Small intestine (tissue), 7 donors: ENCODE data around the gene PRG2. TPM values are rescaled to one million over a fixed set of nuclear protein-coding genes. Genes with fewer than 3 reads are reported as not detected.
"Not testable (repeated sequence)": the region's sequence is repeated elsewhere in the genome, so short reads cannot be mapped to it uniquely, and the experiment has no call there.

Experiments
- DNase-seq, 2 donors: peaks; one replicate each; pipeline versions ENCODE4 v3.0.0 to v3.0.0-alpha.2; 2013
- FAIRE-seq: peaks from 2 replicates; lab custom pipeline; 2012; peaks lifted over from hg19 to GRCh38; lab: Jason Lieb, UNC
- H3K27ac ChIP-seq, 3 donors: one replicate each; pipeline ENCODE4 v1.5.1; 2013; ENCODE audit warnings: low read length in 2 of 3, mild to moderate bottlenecking in 2 of 3, control low read depth in 1 of 3, inconsistent platforms in 1 of 3, low read depth in 1 of 3, moderate library complexity in 1 of 3
- H3K27me3 ChIP-seq, 3 donors: one replicate each; pipeline ENCODE4 v1.6.1; 2013; ENCODE audit warnings: low read length in 3 of 3, inconsistent platforms in 1 of 3; ENCODE audit not compliant: control insufficient read depth in 3 of 3, insufficient read depth in 3 of 3
- H3K36me3 ChIP-seq, 3 donors: one replicate each; pipeline ENCODE4 v1.6.1; 2013; ENCODE audit warnings: low read length in 3 of 3, inconsistent platforms in 1 of 3, low read depth in 1 of 3, mild to moderate bottlenecking in 1 of 3, moderate library complexity in 1 of 3; ENCODE audit not compliant: control insufficient read depth in 3 of 3, insufficient read depth in 2 of 3
- H3K4me1 ChIP-seq, 3 donors: one replicate each; pipeline ENCODE4 v1.6.1; 2013; ENCODE audit warnings: low read length in 2 of 3, inconsistent platforms in 1 of 3, low read depth in 1 of 3, mild to moderate bottlenecking in 1 of 3, moderate library complexity in 1 of 3; ENCODE audit not compliant: control insufficient read depth in 3 of 3, insufficient read depth in 2 of 3
- H3K4me3 ChIP-seq, 3 donors: one replicate each; pipeline ENCODE4 v1.5.1; 2013; ENCODE audit warnings: low read length in 3 of 3, control low read depth in 1 of 3, inconsistent platforms in 1 of 3, low read depth in 1 of 3, mild to moderate bottlenecking in 1 of 3, moderate library complexity in 1 of 3
- H3K9me3 ChIP-seq, 2 donors: one replicate each; pipeline ENCODE4 v1.6.1; 2013; ENCODE audit warnings: low read depth in 1 of 2, low read length in 1 of 2; ENCODE audit not compliant: control insufficient read depth in 2 of 2, insufficient read depth in 1 of 2
- WGBS, 3 donors: extraction: QIAGEN DNeasy Blood & Tissue Kit; methylation state at CpG; one replicate each; pipeline ENCODE4 v1.1.7; 2013; 5-methylcytosine and 5-hydroxymethylcytosine counted together
- polyA plus RNA-seq, 4 donors: library from polyadenylated mRNA; stranded (reverse) in 3 of 4; unstranded in 1 of 4; fragments of 200-250 nt in 3 of 4; fragments of 120-200 nt in 1 of 4; gene quantifications; one replicate each; pipeline versions ENCODE4 v1.2.1 to v1.2.3, GENCODE V29; 2013
- donor health status: healthy with polysubstance abuse.
- donor health status: control.
- donor health status: control.
- donor health status: Bipolar disorder and iron deficiency.
- donor health status: healthy.

The PRG2 gene
- polyA plus RNA-seq, 4 donors, result 0.15 to 0.31 TPM; not detected in 2

- WGBS, 3 donors, result 69 to 77% (median 76%) methylated on average over 3 of the region's 3 CpGs
- FAIRE-seq (no peak), DNase-seq (no peak)
- H3K27me3 ChIP-seq, result no peaks in the 10 kb centered on the region
- H3K27ac ChIP-seq, result no peak overlapping the region
- no peaks in the 10 kb centered on the region for H3K9me3 ChIP-seq
- H3K4me1 ChIP-seq, result no peaks in the 10 kb centered on the region
- no peak overlapping the region for H3K4me3 ChIP-seq
- no peaks in the 10 kb centered on the region for H3K36me3 ChIP-seq
These were observed 28.5 kb downstream of the PRG2 start for GRCh38 chr11:57361926-57362325.

GRCh38 chr11:57361420-57361819 is 29.0 kb downstream of the PRG2 start:
- not testable (repeated sequence) for H3K27ac ChIP-seq, H3K9me3 ChIP-seq, H3K4me3 ChIP-seq, H3K36me3 ChIP-seq, H3K27me3 ChIP-seq, DNase-seq, H3K4me1 ChIP-seq, FAIRE-seq

GRCh38 chr11:57360991-57361390 is 29.5 kb downstream of the PRG2 start:
- H3K36me3 ChIP-seq, result no peaks in the 10 kb centered on the region
- no peaks in the 10 kb centered on the region for H3K9me3 ChIP-seq
- no peak for FAIRE-seq
- no peak overlapping the region for H3K27ac ChIP-seq
- no peaks in the 10 kb centered on the region for H3K4me1 ChIP-seq
- DNase-seq, result no peak
- H3K27me3 ChIP-seq, result no peaks in the 10 kb centered on the region
- WGBS, 3 donors, result 93 to 94% (median 93%) methylated on average over 8 of the region's 8 CpGs
- H3K4me3 ChIP-seq, result no peak overlapping the region

- H3K4me1 ChIP-seq, result no peaks in the 10 kb centered on the region
- DNase-seq, result no peak
- FAIRE-seq, result no peak
- no peaks in the 10 kb centered on the region for H3K9me3 ChIP-seq
- 74 to 84% (median 78%) methylated on average over 9 of the region's 9 CpGs for WGBS, 3 donors
- H3K27ac ChIP-seq, result no peak overlapping the region
- no peaks in the 10 kb centered on the region for H3K27me3 ChIP-seq
- no peak overlapping the region for H3K4me3 ChIP-seq
- no peaks in the 10 kb centered on the region for H3K36me3 ChIP-seq
These were observed 30.4 kb downstream of the PRG2 start for GRCh38 chr11:57359896-57360690.

GRCh38 chr11:57359396-57359795 is 31.1 kb downstream of the PRG2 start:
- Histone ChIP-seq H3K9me3 (no peaks in the 10 kb centered on the region), H3K27ac (no peak overlapping the region), H3K4me3 (no peak overlapping the region), H3K36me3 (no peaks in the 10 kb centered on the region), H3K4me1 (no peaks in the 10 kb centered on the region), H3K27me3 (no peaks in the 10 kb centered on the region)
- no peak for FAIRE-seq
- WGBS, 3 donors, result 82 to 85% (median 84%) methylated on average over 5 of the region's 5 CpGs
- DNase-seq, result no peak

- WGBS, 3 donors, result 67 to 73% (median 67%) methylated on average over 7 to 9 of the region's 9 CpGs
- H3K4me3 ChIP-seq, result no peak overlapping the region
- no peak for DNase-seq
- H3K9me3 ChIP-seq, result no peaks in the 10 kb centered on the region
- no peak overlapping the region for H3K27ac ChIP-seq
- H3K4me1 ChIP-seq, result no peaks in the 10 kb centered on the region
- no peak for FAIRE-seq
- H3K27me3 ChIP-seq, result no peaks in the 10 kb centered on the region
- H3K36me3 ChIP-seq, result no peaks in the 10 kb centered on the region
These were observed 31.5 kb downstream of the PRG2 start for GRCh38 chr11:57358991-57359390.

- Histone ChIP-seq H3K4me3 (no peak overlapping the region), H3K4me1 (no peaks in the 10 kb centered on the region), H3K27me3 (no peaks in the 10 kb centered on the region), H3K9me3 (no peaks in the 10 kb centered on the region), H3K36me3 (no peaks in the 10 kb centered on the region), H3K27ac (no peak overlapping the region)
- FAIRE-seq (no peak), DNase-seq (peak; percentile 20 to 26)
- 20 to 56% (median 40%) methylated on average over 9 of the region's 9 CpGs for WGBS, 3 donors
These were observed 31.9 kb downstream of the PRG2 start for GRCh38 chr11:57358543-57358961.

- Histone ChIP-seq H3K36me3 (no peaks in the 10 kb centered on the region), H3K9me3 (no peaks in the 10 kb centered on the region), H3K4me3 (no peak overlapping the region), H3K27me3 (no peaks in the 10 kb centered on the region), H3K4me1 (no peaks in the 10 kb centered on the region), H3K27ac (no peak overlapping the region)
- FAIRE-seq (no peak), DNase-seq (no peak)
- 44 to 54% (median 53%) methylated on average over 6 of the region's 6 CpGs for WGBS, 3 donors
These were observed 32.6 kb downstream of the PRG2 start for GRCh38 chr11:57357856-57358255.

- Histone ChIP-seq H3K4me1 (no peaks in the 10 kb centered on the region), H3K27ac (no peak overlapping the region), H3K9me3 (no peaks in the 10 kb centered on the region), H3K4me3 (no peak overlapping the region), H3K27me3 (no peaks in the 10 kb centered on the region), H3K36me3 (no peaks in the 10 kb centered on the region)
- WGBS, 3 donors, result 83 to 86% (median 84%) methylated on average over 3 of the region's 3 CpGs
- FAIRE-seq (no peak), DNase-seq (no peak)
These were observed 33.1 kb downstream of the PRG2 start for GRCh38 chr11:57357310-57357709.
